Adrenal gland (tissue), 12 donors: ENCODE data around the gene RNFT2. TPM values are rescaled to one million over a fixed set of nuclear protein-coding genes. Genes with fewer than 3 reads are reported as not detected.

Experiments
- DNase-seq, 7 donors: peaks; one replicate each; pipeline ENCODE4 v3.0.0-alpha.2; 2019 to 2020
- H3K27ac ChIP-seq, 5 donors: fragments of 200-600 bp; sonication (generic) in 4 of 5; 1 replicate in 3 of 5; 2 replicates in 2 of 5; pipeline versions ENCODE4 v1.5.1 to v1.8.0; 2016 to 2020; ENCODE audit warnings: mild to moderate bottlenecking in 1 of 5
- H3K27me3 ChIP-seq: fragments of 200-600 bp; 2 replicates; pipeline ENCODE4 v1.8.0; 2021
- H3K36me3 ChIP-seq, 2 donors: fragments of 200-600 bp; replicated peaks in 1 of 2; 1 replicate in 1 of 2; 2 replicates in 1 of 2; pipeline versions ENCODE4 v1.5.1 to v1.8.0; 2018 to 2022
- H3K4me1 ChIP-seq, 2 donors: fragments of 200-600 bp; replicated peaks in 1 of 2; 1 replicate in 1 of 2; 2 replicates in 1 of 2; pipeline versions ENCODE4 v1.5.1 to v1.8.0; 2018 to 2021
- H3K4me3 ChIP-seq, 4 donors: fragments of 200-600 bp; sonication (generic) in 3 of 4; one replicate each; pipeline ENCODE4 v1.5.1; 2016 to 2018
- H3K9me3 ChIP-seq, 3 donors: fragments of 200-600 bp; sonication (generic) in 1 of 3; replicated peaks in 1 of 3; 1 replicate in 2 of 3; 2 replicates in 1 of 3; pipeline versions ENCODE4 v1.5.1 to v1.8.0; 2016 to 2021
- CTCF ChIP-seq, 6 experiments: fragments of 450-650 bp in 4 of 6; fragments of 200-600 bp in 2 of 6; sonication (generic) in 1 of 6; IDR thresholded peaks; 1 replicate in 5 of 6; 2 replicates in 1 of 6; pipeline versions ENCODE4 v1.5.1 to v1.8.0; 2016 to 2021; ENCODE audit warnings: antibody characterized with exemption in 6 of 6, mild to moderate bottlenecking in 2 of 6, moderate library complexity in 1 of 6
- POLR2A ChIP-seq, 2 donors: fragments of 450-650 bp; IDR thresholded peaks; one replicate each; pipeline ENCODE4 v1.6.1; 2017; ENCODE audit warnings: antibody characterized with exemption in 2 of 2, mild to moderate bottlenecking in 2 of 2, moderate library complexity in 1 of 2
- WGBS, 4 donors: extraction: QIAGEN DNeasy Blood & Tissue Kit in 2 of 4; methylation state at CpG; one replicate each; pipeline versions ENCODE4 v1.1.5 to v1.1.7; 2013 to 2017; 5-methylcytosine and 5-hydroxymethylcytosine counted together
- intact Hi-C, 2 donors: fragments of 100-400 bp; cut with DNase I; formaldehyde crosslinking; loops; one replicate each; pipeline versions ENCODE4 v1.14.1 to v1.15.0; 2022 to 2023
- polyA plus RNA-seq, 3 donors: library from polyadenylated mRNA; stranded (reverse); fragments of 200-250 nt in 2 of 3; fragments of 350-450 nt in 1 of 3; fragmentation: Illumina TruSeq in 1 of 3; extraction: RNeasy Lipid Tissue Mini Kit (QIAGEN cat#74804) in 1 of 3; gene quantifications; one replicate each; pipeline ENCODE4 v1.2.3, GENCODE V29; 2013 to 2014
- total RNA-seq, 9 donors: library from RNA; depleted of rRNA in 4 of 9; stranded (reverse); fragments of >200 nt in 4 of 9; fragments of 120-200 nt in 1 of 9; fragmentation: NEBNext Ultra II Directional in 1 of 9; extraction: Animal tissue kit (Norgen Biotek cat#: 25700) in 1 of 9; gene quantifications; one replicate each; pipeline versions ENCODE4 v1.1.0 to v1.2.4, GENCODE V29; 2013 to 2023
- donor health status: healthy with polysubstance abuse.
- donor health status: Bipolar disorder and iron deficiency.
- donor health status: DM: yes; HTN: yes; CAD: no.
- donor health status: DM: no; HTN: no; CAD: no.
- donor health status: DM: no; HTN: no; CAD: no.
- donor health status: DM: yes; HTN: yes; CAD: no.

The RNFT2 gene
- total and polyA plus RNA-seq, 12 donors = 2.8 to 11.4 (median 5.8) TPM

- intact Hi-C loops = no loop called here
- H3K9me3 ChIP-seq = no peaks in the 10 kb centered on the region
- TF ChIP-seq POLR2A (IDR thresholded peaks at IDR 0.05) (no peak), CTCF (IDR thresholded peaks at IDR 0.05) (no peak)
Observed at GRCh38 chr12:116887244-116887643, 149.1 kb downstream of the RNFT2 start.

GRCh38 chr12:116887897-116888296 lies 149.8 kb downstream of the RNFT2 start:
- H3K36me3 ChIP-seq = no peaks in the 10 kb centered on the region
- H3K4me1 ChIP-seq = no peaks in the 10 kb centered on the region
- H3K27me3 ChIP-seq = peaks cover 11% of the 10 kb centered on the region
- no peak for DNase-seq
- intact Hi-C loops = no loop called here
- H3K4me3 ChIP-seq = no peak overlapping the region
- H3K9me3 ChIP-seq = no peaks in the 10 kb centered on the region
- TF ChIP-seq CTCF (IDR thresholded peaks at IDR 0.05) = no peak
- TF ChIP-seq POLR2A (IDR thresholded peaks at IDR 0.05) = no peak
- no peak overlapping the region for H3K27ac ChIP-seq
- WGBS, 4 donors = 73 to 87% (median 78%) methylated on average over 6 of the region's 6 CpGs

More at GRCh38 chr12:116887244-116887643, 149.1 kb downstream of the RNFT2 start:
- Histone ChIP-seq H3K4me3 (no peak overlapping the region), H3K36me3 (no peaks in the 10 kb centered on the region), H3K27me3 (peaks cover 17% of the 10 kb centered on the region), H3K4me1 (no peaks in the 10 kb centered on the region), H3K27ac (no peak overlapping the region)
- 73 to 97% (median 87%) methylated on average over 1 of the region's 1 CpG for WGBS, 4 donors
- no peak for DNase-seq

- Histone ChIP-seq H3K27me3 (no peaks in the 10 kb centered on the region), H3K9me3 (no peaks in the 10 kb centered on the region), H3K4me3 (no peak overlapping the region), H3K36me3 (no peaks in the 10 kb centered on the region), H3K4me1 (no peaks in the 10 kb centered on the region), H3K27ac (no peak overlapping the region)
- WGBS, 4 donors = 90 to 100% (median 94%) methylated on average over 2 of the region's 2 CpGs
- intact Hi-C loops = no loop called here
- DNase-seq = no peak
- TF ChIP-seq CTCF (IDR thresholded peaks at IDR 0.05) (no peak), POLR2A (IDR thresholded peaks at IDR 0.05) (no peak)
Observed at GRCh38 chr12:116890330-116890729, 152.2 kb downstream of the RNFT2 start.

GRCh38 chr12:116891019-116891418 lies 152.9 kb downstream of the RNFT2 start:
- intact Hi-C loops = no loop called here
- H3K27ac ChIP-seq = no peak overlapping the region
- no peaks in the 10 kb centered on the region for H3K36me3 ChIP-seq
- H3K27me3 ChIP-seq = no peaks in the 10 kb centered on the region
- TF ChIP-seq POLR2A (IDR thresholded peaks at IDR 0.05) (no peak), CTCF (IDR thresholded peaks at IDR 0.05) (no peak)
- 83 to 91% (median 87%) methylated on average over 3 of the region's 3 CpGs for WGBS, 4 donors
- no peak overlapping the region for H3K4me3 ChIP-seq
- DNase-seq = no peak
- H3K4me1 ChIP-seq = no peaks in the 10 kb centered on the region
- no peaks in the 10 kb centered on the region for H3K9me3 ChIP-seq
